NCI-H2171 treated with DMSO at 0.1 percent for 48 hours (cell line): Measurements from ENCODE around the gene MGRN1.

Source experiments
- DNase-seq: peaks from one replicate; lab custom pipeline; 2025; lab: John Stamatoyannopoulos, UW

MGRN1 gene

GRCh38 chr16:4624827-4625559 is 367 bp downstream of the MGRN1 start:
- DNase-seq = no peak

- DNase-seq = peak; percentile 6
These were observed 1.0 kb downstream of the MGRN1 start for GRCh38 chr16:4625560-4626159.

GRCh38 chr16:4626396-4626795 is 1.8 kb downstream of the MGRN1 start:
- DNase-seq = no peak

- DNase-seq = no peak
These were observed 3.7 kb downstream of the MGRN1 start for GRCh38 chr16:4628283-4628682.

GRCh38 chr16:4631444-4631843 is 6.8 kb downstream of the MGRN1 start:
- DNase-seq = no peak

GRCh38 chr16:4633910-4634635 is 9.4 kb downstream of the MGRN1 start:
- no peak for DNase-seq

GRCh38 chr16:4634768-4635167 is 10.1 kb downstream of the MGRN1 start:
- peak; percentile 8 for DNase-seq

- no peak for DNase-seq
These were observed 11.6 kb downstream of the MGRN1 start for GRCh38 chr16:4636196-4636595.

GRCh38 chr16:4637501-4638166 is 13.0 kb downstream of the MGRN1 start:
- DNase-seq = no peak

GRCh38 chr16:4639899-4640509 is 15.4 kb downstream of the MGRN1 start:
- DNase-seq = no peak

- DNase-seq = no peak
These were observed 16.1 kb downstream of the MGRN1 start for GRCh38 chr16:4640572-4641305.

- no peak for DNase-seq
These were observed 16.7 kb downstream of the MGRN1 start for GRCh38 chr16:4641306-4641687.

GRCh38 chr16:4641895-4642294 is 17.3 kb downstream of the MGRN1 start:
- DNase-seq = no peak

GRCh38 chr16:4646773-4647643 is 22.4 kb downstream of the MGRN1 start:
- DNase-seq = no peak

GRCh38 chr16:4647644-4647980 is 23.0 kb downstream of the MGRN1 start:
- DNase-seq = no peak

- no peak for DNase-seq
These were observed 24.3 kb downstream of the MGRN1 start for GRCh38 chr16:4648917-4649316.

- no peak for DNase-seq
These were observed 25.3 kb downstream of the MGRN1 start for GRCh38 chr16:4649744-4650442.

- peak; percentile 16 for DNase-seq
These were observed 25.9 kb downstream of the MGRN1 start for GRCh38 chr16:4650443-4651074.

- no peak for DNase-seq
These were observed 27.2 kb downstream of the MGRN1 start for GRCh38 chr16:4651827-4652226.

- no peak for DNase-seq
These were observed 27.9 kb downstream of the MGRN1 start for GRCh38 chr16:4652561-4652960.
